H1 (cell line): ENCODE data around the gene OR2M4. TPM values are rescaled to one million over a fixed set of nuclear protein-coding genes. Genes with fewer than 3 reads are reported as not detected.

Experiments
- HDAC2 ChIP-seq, 2 experiments: fragments of 300-600 bp in 1 of 2; sonication (generic) in 1 of 2; IDR thresholded peaks; 2 replicates each; pipeline ENCODE4 v1.6.1; 2011 to 2012; ENCODE audit warnings: low read depth in 2 of 2, low read length in 2 of 2, mild to moderate bottlenecking in 2 of 2, moderate library complexity in 2 of 2, borderline replicate concordance in 1 of 2, inconsistent platforms in 1 of 2
- POLR2AphosphoS5 ChIP-seq: IDR thresholded peaks from 2 replicates; pipeline ENCODE4 v1.6.1; 2011; ENCODE audit warnings: low read depth, low read length
- RAD21 ChIP-seq, 2 experiments: IDR thresholded peaks in 1 of 2; conservative IDR thresholded peaks in 1 of 2; 2 replicates each; pipeline ENCODE4 v1.6.1; 2011; ENCODE audit warnings: low read depth in 2 of 2, low read length in 2 of 2, improper control_type of control experiment in 1 of 2, inconsistent platforms in 1 of 2, mild to moderate bottlenecking in 1 of 2, moderate library complexity in 1 of 2
- SIX5 ChIP-seq: IDR thresholded peaks from 2 replicates; pipeline ENCODE4 v1.6.1; 2011; ENCODE audit warnings: mild to moderate bottlenecking, low read depth, low read length
- polyA plus RNA-seq, 7 experiments: library from polyadenylated mRNA; depleted of rRNA in 3 of 7; stranded (reverse) in 5 of 7; unstranded in 2 of 7; fragments of >200 nt in 5 of 7; fragments of 200-250 nt in 2 of 7; gene quantifications; 1 replicate in 5 of 7; 2 replicates in 1 of 7; 4 replicates in 1 of 7; pipeline versions ENCODE4 v1.2.1 to v1.2.3, GENCODE V29; 2011 to 2013; ENCODE audit warnings: missing spikeins in 2 of 7, mixed read lengths in 2 of 7
- total RNA-seq: library from RNA; stranded (reverse); fragmentation: NEBNext Ultra II Directional; extraction: Animal tissue kit (Norgen Biotek cat#: 25700); gene quantifications from 2 replicates; pipeline ENCODE4 v1.2.1, GENCODE V29; 2021
- TF ChIP-seq, protein P1 (sequence below): IDR thresholded peaks from 2 replicates; pipeline ENCODE4 v1.6.1; 2012; ENCODE audit warnings: inconsistent platforms
- TF ChIP-seq, protein P2 (sequence below): IDR thresholded peaks from 2 replicates; pipeline ENCODE4 v1.6.1; 2012; ENCODE audit warnings: inconsistent platforms

Gene OR2M4
- total and polyA plus RNA-seq, 2 of the 8 experiments (the other 6 are each of a cell fraction or from before 2014, with no cell fraction given) = not detected

DNA sequence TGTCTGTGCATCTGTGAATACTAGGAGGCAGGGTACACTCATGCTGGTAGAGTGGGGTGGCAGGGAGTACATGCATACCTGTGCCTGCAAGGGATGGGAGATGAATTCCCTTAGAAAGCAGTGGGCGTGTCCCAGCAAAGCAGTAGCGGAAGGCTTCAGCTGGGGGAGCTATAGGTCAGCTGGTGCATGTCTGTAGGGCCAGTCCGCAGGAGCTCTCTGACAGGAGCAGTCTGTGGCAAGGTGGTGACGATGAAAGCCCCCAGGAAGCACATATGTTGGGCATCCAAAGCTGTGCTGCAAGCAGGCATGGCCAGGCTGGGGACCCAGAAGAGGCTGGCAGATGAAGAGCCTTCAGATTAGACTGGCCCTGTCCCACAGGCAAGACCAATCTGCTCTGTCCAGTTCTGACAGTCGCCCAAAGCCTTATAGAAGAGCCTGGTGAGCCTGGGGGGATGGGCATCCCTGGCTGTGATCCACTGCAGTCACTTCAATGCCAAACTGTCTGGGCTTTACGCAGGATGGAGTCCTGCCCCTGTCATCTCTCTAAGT is 1.8 kb upstream of the OR2M4 start (continued):
- TF ChIP-seq, protein P1, sequence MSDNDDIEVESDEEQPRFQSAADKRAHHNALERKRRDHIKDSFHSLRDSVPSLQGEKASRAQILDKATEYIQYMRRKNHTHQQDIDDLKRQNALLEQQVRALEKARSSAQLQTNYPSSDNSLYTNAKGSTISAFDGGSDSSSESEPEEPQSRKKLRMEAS = no peak
- TF ChIP-seq RAD21 (IDR thresholded peaks at IDR 0.05 in 1 of 2, conservative IDR thresholded peaks at IDR 0.05 in 1 of 2; ENCODE audit: low read depth in 2 of 2, low read length in 2 of 2) (no peak), POLR2AphosphoS5 (no peak), SIX5 (no peak), HDAC2 (IDR thresholded peaks at IDR 0.05; ENCODE audit: borderline replicate concordance in 1 of 2, low read depth in 2 of 2, low read length in 2 of 2) (no peak)
- TF ChIP-seq, protein P2, sequence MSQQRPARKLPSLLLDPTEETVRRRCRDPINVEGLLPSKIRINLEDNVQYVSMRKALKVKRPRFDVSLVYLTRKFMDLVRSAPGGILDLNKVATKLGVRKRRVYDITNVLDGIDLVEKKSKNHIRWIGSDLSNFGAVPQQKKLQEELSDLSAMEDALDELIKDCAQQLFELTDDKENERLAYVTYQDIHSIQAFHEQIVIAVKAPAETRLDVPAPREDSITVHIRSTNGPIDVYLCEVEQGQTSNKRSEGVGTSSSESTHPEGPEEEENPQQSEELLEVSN = no peak
